Ovary (tissue), 9 donors: ENCODE results near the gene BTBD17. TPM values are rescaled to one million over a fixed set of nuclear protein-coding genes. Genes with fewer than 3 reads are reported as not detected.
"Not testable (repeated sequence)": the region's sequence is repeated elsewhere in the genome, so short reads cannot be mapped to it uniquely, and the experiment has no call there.

ENCODE experiments used
- DNase-seq, 5 donors: peaks; one replicate each; pipeline ENCODE4 v3.0.0-alpha.2; 2019 to 2020
- H3K27ac ChIP-seq, 2 donors: fragments of 200-600 bp; one replicate each; pipeline versions ENCODE4 v1.5.1 to v1.8.0; 2019 to 2022
- H3K27me3 ChIP-seq: fragments of 200-600 bp; one replicate; pipeline ENCODE4 v1.8.0; 2022
- H3K36me3 ChIP-seq: fragments of 200-600 bp; sonication (generic); one replicate; pipeline ENCODE4 v1.5.1; 2019
- H3K4me1 ChIP-seq: one replicate; pipeline ENCODE4 v1.8.1; 2013; ENCODE audit warnings: mild to moderate bottlenecking, moderate library complexity; ENCODE audit not compliant: insufficient read depth
- H3K4me3 ChIP-seq: fragments of 200-600 bp; sonication (generic); one replicate; pipeline ENCODE4 v1.5.1; 2017
- H3K9me3 ChIP-seq, 2 donors: fragments of 200-600 bp in 1 of 2; sonication (generic) in 1 of 2; one replicate each; pipeline versions ENCODE4 v1.5.1 to v1.8.1; 2013 to 2019; ENCODE audit warnings: mild to moderate bottlenecking in 1 of 2, moderate library complexity in 1 of 2
- CTCF ChIP-seq, 3 donors: fragments of 450-650 bp in 2 of 3; fragments of 200-600 bp in 1 of 3; IDR thresholded peaks; one replicate each; pipeline versions ENCODE4 v1.5.1 to v1.8.0; 2016 to 2022; ENCODE audit warnings: antibody characterized with exemption in 3 of 3, mild to moderate bottlenecking in 1 of 3
- EP300 ChIP-seq: sonication (generic); formaldehyde crosslinking; IDR thresholded peaks from one replicate; pipeline ENCODE4 v1.6.1; 2017; ENCODE audit warnings: antibody characterized with exemption
- POLR2A ChIP-seq: fragments of 450-650 bp; IDR thresholded peaks from one replicate; pipeline ENCODE4 v1.6.1; 2017; ENCODE audit warnings: antibody characterized with exemption, mild to moderate bottlenecking, moderate library complexity
- WGBS, 3 donors: extraction: QIAGEN DNeasy Blood & Tissue Kit in 1 of 3; methylation state at CpG; one replicate each; pipeline versions ENCODE4 v1.1.5 to v1.1.7; 2013 to 2017; 5-methylcytosine and 5-hydroxymethylcytosine counted together
- intact Hi-C, 4 donors: fragments of 100-400 bp; cut with DNase I; formaldehyde crosslinking; loops; one replicate each; pipeline versions ENCODE4 v1.11.0 to v1.15.1; 2022 to 2023
- polyA plus RNA-seq, 2 donors: library from polyadenylated mRNA; stranded (reverse); fragments of 200-250 nt in 1 of 2; fragments of 350-450 nt in 1 of 2; fragmentation: Illumina TruSeq in 1 of 2; extraction: RNeasy Lipid Tissue Mini Kit (QIAGEN cat#74804) in 1 of 2; gene quantifications; one replicate each; pipeline ENCODE4 v1.2.3, GENCODE V29; 2013 to 2014
- total RNA-seq, 7 donors: library from RNA; depleted of rRNA in 2 of 7; stranded (reverse); fragments of >200 nt in 2 of 7; fragmentation: NEBNext Ultra II Directional in 3 of 7; extraction: Animal tissue kit (Norgen Biotek cat#: 25700) in 3 of 7; gene quantifications; one replicate each; pipeline versions ENCODE4 v1.1.0 to v1.2.4, GENCODE V29; 2016 to 2023
- donor health status: DM: no; HTN: no; CAD: no; lungs with moderate emphysema.
- donor health status: DM: no; HTN: no; CAD: no.
- donor health status: Bipolar disorder and iron deficiency.
- donor health status: DM: yes; HTN: yes; CAD: no.
- donor health status: DM: no; HTN: no; CAD: no.
- donor health status: DM: yes; HTN: yes; CAD: no.

Gene BTBD17
- total and polyA plus RNA-seq, 9 donors: not detected

DNA sequence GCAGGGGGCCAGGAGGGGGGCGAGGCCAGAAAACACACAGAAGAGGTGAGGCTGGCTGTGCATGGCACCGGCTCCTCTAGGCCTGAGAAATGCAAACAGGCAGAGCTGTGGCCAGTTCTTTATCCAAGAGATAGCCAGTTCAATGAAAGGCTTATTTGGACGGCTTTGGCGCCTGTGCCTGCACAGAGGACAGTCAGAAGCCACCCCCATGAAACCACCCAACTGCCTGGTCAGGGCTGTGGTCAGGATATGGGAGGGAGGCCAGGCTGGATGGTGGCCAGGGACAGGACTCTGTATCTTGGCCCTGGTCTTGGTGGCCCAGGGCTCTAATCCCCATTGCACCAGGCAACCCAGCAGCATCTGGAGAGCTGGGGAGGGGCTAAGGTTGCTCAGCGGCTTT, 45.7 kb upstream of the BTBD17 start:
- Histone ChIP-seq H3K4me3 (no peak overlapping the region), H3K4me1 (no peaks in the 10 kb centered on the region), H3K27me3 (no peaks in the 10 kb centered on the region), H3K36me3 (no peaks in the 10 kb centered on the region), H3K9me3 (no peaks in the 10 kb centered on the region), H3K27ac (no peak overlapping the region)
- 82 to 90% (median 85%) methylated on average over 5 of the region's 5 CpGs for WGBS, 3 donors
- DNase-seq: no peak
- intact Hi-C loops: no loop called here
- TF ChIP-seq EP300 (no peak), CTCF (IDR thresholded peaks at IDR 0.05) (no peak), POLR2A (no peak)

DNA sequence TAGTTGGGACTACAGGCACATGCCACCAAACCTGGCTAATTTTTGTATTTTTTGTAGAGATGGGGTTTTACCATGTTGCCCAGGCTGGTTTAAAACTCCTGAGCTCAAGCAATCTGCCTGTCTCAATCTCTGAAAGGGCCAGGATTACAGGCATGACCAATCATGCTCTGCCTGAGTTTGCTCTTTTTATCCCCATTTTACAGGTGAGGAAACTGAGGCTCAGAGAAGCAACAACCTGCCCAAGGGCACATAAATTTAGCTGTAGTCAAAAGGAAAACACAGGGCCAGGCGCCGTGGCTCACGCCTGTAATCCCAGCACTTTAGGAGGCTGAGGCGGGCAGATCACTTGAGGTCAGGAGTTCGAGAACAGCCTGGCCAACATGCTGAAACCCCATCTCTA, 43.6 kb upstream of the BTBD17 start:
- DNase-seq, intact Hi-C loops, H3K27ac ChIP-seq, H3K4me3 ChIP-seq, H3K4me1 ChIP-seq, H3K36me3 ChIP-seq, H3K9me3 ChIP-seq, H3K27me3 ChIP-seq: not testable (repeated sequence)
- 95 to 96% (median 95%) methylated on average over 5 of the region's 5 CpGs for WGBS, 3 donors

DNA sequence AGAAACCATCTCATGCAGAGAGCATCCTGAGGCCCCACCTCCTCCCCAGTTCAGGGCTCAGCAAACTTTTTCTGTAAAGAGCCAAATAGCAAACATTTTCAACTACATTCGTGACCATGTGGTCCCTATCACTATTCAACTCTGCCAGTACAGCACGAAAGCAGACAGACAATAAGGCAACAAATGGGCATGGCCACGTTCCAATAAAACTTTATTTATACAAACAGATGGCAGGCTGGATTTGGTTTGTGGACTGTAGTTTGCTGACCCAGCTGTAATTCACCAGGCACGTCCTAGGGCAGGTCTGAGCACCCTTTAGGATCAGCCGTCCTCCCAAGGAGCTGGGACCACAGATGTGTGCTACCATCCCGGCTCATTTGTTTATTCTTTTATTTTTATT, 43.1 kb upstream of the BTBD17 start:
- H3K4me1 ChIP-seq: no peaks in the 10 kb centered on the region
- no peaks in the 10 kb centered on the region for H3K9me3 ChIP-seq
- H3K27ac ChIP-seq: no peak overlapping the region
- TF ChIP-seq CTCF (IDR thresholded peaks at IDR 0.05) (no peak), POLR2A (no peak), EP300 (no peak)
- no peaks in the 10 kb centered on the region for H3K27me3 ChIP-seq
- no peaks in the 10 kb centered on the region for H3K36me3 ChIP-seq
- intact Hi-C loops: no loop called here
- no peak overlapping the region for H3K4me3 ChIP-seq
- 65 to 76% (median 69%) methylated on average over 6 of the region's 6 CpGs for WGBS, 3 donors
- DNase-seq: no peak

DNA sequence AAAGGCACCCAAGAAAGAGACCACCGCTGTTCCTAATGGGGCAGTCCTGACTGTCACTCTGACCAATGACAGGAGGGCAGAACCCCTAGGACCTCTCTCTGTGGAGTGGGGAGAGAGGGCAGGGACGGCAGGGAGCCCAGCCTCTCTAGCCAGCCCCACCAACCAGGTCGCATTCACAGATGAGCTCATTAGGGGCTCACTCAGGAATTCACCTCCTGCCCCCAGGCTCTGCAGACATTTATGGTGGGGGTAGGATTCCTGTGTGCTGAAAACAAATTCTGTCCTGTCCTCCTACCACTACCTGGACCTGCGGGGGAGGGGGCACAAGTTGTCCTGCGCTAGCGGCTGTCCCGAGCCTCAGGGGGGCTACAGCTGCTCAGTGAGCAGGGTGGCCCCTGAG, 42.5 kb upstream of the BTBD17 start:
- no peaks in the 10 kb centered on the region for H3K36me3 ChIP-seq
- no peak for TF ChIP-seq EP300
- no peak for TF ChIP-seq CTCF (IDR thresholded peaks at IDR 0.05)
- no peak for TF ChIP-seq POLR2A
- no peak for DNase-seq
- no peaks in the 10 kb centered on the region for H3K4me1 ChIP-seq
- H3K4me3 ChIP-seq: no peak overlapping the region
- H3K9me3 ChIP-seq: no peaks in the 10 kb centered on the region
- WGBS, 3 donors: 25 to 37% (median 26%) methylated on average over 7 of the region's 7 CpGs
- intact Hi-C loops: no loop called here
- no peaks in the 10 kb centered on the region for H3K27me3 ChIP-seq
- no peak overlapping the region for H3K27ac ChIP-seq

GRCh38 chr17:74403512-74404137, 42.0 kb upstream of the BTBD17 start:
- TF ChIP-seq EP300 (no peak), CTCF (IDR thresholded peaks at IDR 0.05) (no peak), POLR2A (no peak)
- intact Hi-C loops: no loop called here
- H3K4me3 ChIP-seq: no peak overlapping the region
- H3K27me3 ChIP-seq: no peaks in the 10 kb centered on the region
- H3K4me1 ChIP-seq: no peaks in the 10 kb centered on the region
- no peak overlapping the region for H3K27ac ChIP-seq
- WGBS, 3 donors: 57 to 60% (median 58%) methylated on average over 12 of the region's 12 CpGs
- H3K9me3 ChIP-seq: no peaks in the 10 kb centered on the region
- no peak for DNase-seq
- H3K36me3 ChIP-seq: no peaks in the 10 kb centered on the region
